Adrenal gland (tissue), 5 donors: ENCODE measurements around the gene LMNA.

Experiments
- POLR2A ChIP-seq, 2 donors: fragments of 450-650 bp; IDR thresholded peaks; one replicate each; pipeline ENCODE4 v1.6.1; 2017; ENCODE audit warnings: antibody characterized with exemption in 2 of 2, mild to moderate bottlenecking in 2 of 2, moderate library complexity in 1 of 2
- TF ChIP-seq, protein P1 (sequence below), 6 experiments: fragments of 450-650 bp in 4 of 6; fragments of 200-600 bp in 2 of 6; sonication (generic) in 1 of 6; IDR thresholded peaks; 1 replicate in 5 of 6; 2 replicates in 1 of 6; pipeline versions ENCODE4 v1.5.1 to v1.8.0; 2016 to 2021; ENCODE audit warnings: antibody characterized with exemption in 6 of 6, mild to moderate bottlenecking in 2 of 6, moderate library complexity in 1 of 6
- donor health status: DM: no; HTN: no; CAD: no.

DNA sequence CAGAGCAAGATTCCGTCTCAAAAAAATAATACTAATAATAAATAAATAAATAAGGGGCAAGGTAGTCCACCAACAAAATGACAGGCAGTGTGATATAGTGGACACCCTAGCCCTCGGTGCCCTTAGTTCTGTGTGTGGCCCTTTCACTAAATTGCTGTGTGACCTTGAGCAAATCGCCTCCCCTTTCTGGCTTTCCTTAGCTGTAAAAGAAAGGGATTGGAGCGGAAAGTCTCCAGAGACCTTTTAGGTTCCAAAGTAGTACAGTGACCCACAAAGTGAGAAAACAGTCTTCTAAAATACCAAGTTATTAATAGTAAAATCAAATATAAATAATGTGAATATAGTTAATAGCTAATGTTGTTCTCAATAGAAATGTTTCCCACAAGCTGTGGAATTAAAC lies 7.6 kb downstream of the LMNA start:
- TF ChIP-seq, protein P1, sequence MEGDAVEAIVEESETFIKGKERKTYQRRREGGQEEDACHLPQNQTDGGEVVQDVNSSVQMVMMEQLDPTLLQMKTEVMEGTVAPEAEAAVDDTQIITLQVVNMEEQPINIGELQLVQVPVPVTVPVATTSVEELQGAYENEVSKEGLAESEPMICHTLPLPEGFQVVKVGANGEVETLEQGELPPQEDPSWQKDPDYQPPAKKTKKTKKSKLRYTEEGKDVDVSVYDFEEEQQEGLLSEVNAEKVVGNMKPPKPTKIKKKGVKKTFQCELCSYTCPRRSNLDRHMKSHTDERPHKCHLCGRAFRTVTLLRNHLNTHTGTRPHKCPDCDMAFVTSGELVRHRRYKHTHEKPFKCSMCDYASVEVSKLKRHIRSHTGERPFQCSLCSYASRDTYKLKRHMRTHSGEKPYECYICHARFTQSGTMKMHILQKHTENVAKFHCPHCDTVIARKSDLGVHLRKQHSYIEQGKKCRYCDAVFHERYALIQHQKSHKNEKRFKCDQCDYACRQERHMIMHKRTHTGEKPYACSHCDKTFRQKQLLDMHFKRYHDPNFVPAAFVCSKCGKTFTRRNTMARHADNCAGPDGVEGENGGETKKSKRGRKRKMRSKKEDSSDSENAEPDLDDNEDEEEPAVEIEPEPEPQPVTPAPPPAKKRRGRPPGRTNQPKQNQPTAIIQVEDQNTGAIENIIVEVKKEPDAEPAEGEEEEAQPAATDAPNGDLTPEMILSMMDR (IDR thresholded peaks at IDR 0.05), result no peak
- no peak for TF ChIP-seq POLR2A (IDR thresholded peaks at IDR 0.05)
